ENCODE results near the gene SNX9.
"Not testable (repeated sequence)": the region's sequence is repeated elsewhere in the genome, so short reads cannot be mapped to it uniquely, and the experiment has no call there.

SNX9 gene

GRCh38 chr6:157823001-157823527, at the start of gene SNX9:
Gene SNX9, plus strand, starts transcription at chr6:157823246. Its CDS starts 189 bp downstream, at chr6:157823435.
- DNase-seq (ENCODE audit: low read depth), result peak; percentile 40

- DNase-seq (ENCODE audit: low read depth), result no peak
These were observed 49.7 kb upstream of the SNX9 start for GRCh38 chr6:157773248-157773773.

- DNase-seq (ENCODE audit: low read depth), result no peak
These were observed 48.6 kb upstream of the SNX9 start for GRCh38 chr6:157774153-157775135.

- DNase-seq (ENCODE audit: low read depth), result no peak
These were observed 47.7 kb upstream of the SNX9 start for GRCh38 chr6:157775376-157775775.

GRCh38 chr6:157777344-157777743, 45.7 kb upstream of the SNX9 start:
- DNase-seq (ENCODE audit: low read depth), result no peak

- DNase-seq (ENCODE audit: low read depth), result no peak
These were observed 44.3 kb upstream of the SNX9 start for GRCh38 chr6:157778719-157779118.

- DNase-seq (ENCODE audit: low read depth), result no peak
These were observed 43.1 kb upstream of the SNX9 start for GRCh38 chr6:157779705-157780604.

GRCh38 chr6:157785636-157786035, 37.4 kb upstream of the SNX9 start:
- no peak for DNase-seq (ENCODE audit: low read depth)

- no peak for DNase-seq (ENCODE audit: low read depth)
These were observed 36.8 kb upstream of the SNX9 start for GRCh38 chr6:157786221-157786620.

- no peak for DNase-seq (ENCODE audit: low read depth)
These were observed 36.0 kb upstream of the SNX9 start for GRCh38 chr6:157787080-157787479.

- no peak for DNase-seq (ENCODE audit: low read depth)
These were observed 34.9 kb upstream of the SNX9 start for GRCh38 chr6:157788180-157788579.

- no peak for DNase-seq (ENCODE audit: low read depth)
These were observed 33.7 kb upstream of the SNX9 start for GRCh38 chr6:157789297-157789696.

- DNase-seq (ENCODE audit: low read depth), result no peak
These were observed 33.2 kb upstream of the SNX9 start for GRCh38 chr6:157789861-157790260.

GRCh38 chr6:157790548-157791160, 32.4 kb upstream of the SNX9 start:
- no peak for DNase-seq (ENCODE audit: low read depth)

- no peak for DNase-seq (ENCODE audit: low read depth)
These were observed 31.6 kb upstream of the SNX9 start for GRCh38 chr6:157791450-157791849.

- DNase-seq (ENCODE audit: low read depth), result no peak
These were observed 30.4 kb upstream of the SNX9 start for GRCh38 chr6:157792671-157793070.

GRCh38 chr6:157794012-157794411, 29.0 kb upstream of the SNX9 start:
- not testable (repeated sequence) for DNase-seq (ENCODE audit: low read depth)

- DNase-seq (ENCODE audit: low read depth), result no peak
These were observed 27.2 kb upstream of the SNX9 start for GRCh38 chr6:157795841-157796240.

- no peak for DNase-seq (ENCODE audit: low read depth)
These were observed 24.2 kb upstream of the SNX9 start for GRCh38 chr6:157798851-157799250.

- not testable (repeated sequence) for DNase-seq (ENCODE audit: low read depth)
These were observed 23.5 kb upstream of the SNX9 start for GRCh38 chr6:157799561-157799960.

- no peak for DNase-seq (ENCODE audit: low read depth)
These were observed 22.4 kb upstream of the SNX9 start for GRCh38 chr6:157800420-157801237.
